HepG2 (cell line): ENCODE results near the gene RANBP3. TPM values are rescaled to one million over a fixed set of nuclear protein-coding genes. Genes with fewer than 3 reads are reported as not detected.

Experiments
- ATAC-seq: fragments of 200-7000 bp; cut with Tn5 transposase; 3 replicates; pipeline ENCODE4 v1.9.1; 2020; ENCODE audit warnings: mild to moderate bottlenecking, moderate library complexity
- BruUV-seq: library from RNA; stranded (reverse); fragments of 400-500 nt; replicated peaks from 2 replicates; lab custom pipeline; 2021; lab: Mats Ljungman, UMichigan
- CTCF ChIA-PET: fragments of 300-600 bp; formaldehyde crosslinking; extraction: SDS; loops from one replicate; lab custom pipeline; 2021; ENCODE audit warnings: low total read pairs, inconsistent platforms, low intra/inter-chr PET ratio; lab: Yijun Ruan, JAX
- POLR2A ChIA-PET: fragments of 350-600 bp; sonication (Branson Sonifier 250); formaldehyde crosslinking; loops from one replicate; lab custom pipeline; 2020; ENCODE audit warnings: antibody characterized with exemption, inconsistent platforms; lab: Yijun Ruan, JAX
- DNase-seq: peaks from one replicate; pipeline ENCODE4 v3.0.0-alpha.2; 2015; ENCODE audit warnings: low spot score
- FAIRE-seq: peaks from 3 replicates; lab custom pipeline; 2011; peaks lifted over from hg19 to GRCh38; lab: Jason Lieb, UNC
- H2AFZ ChIP-seq: one replicate; pipeline ENCODE4 v1.6.1; 2011; ENCODE audit warnings: low read length, inconsistent platforms
- H3K27ac ChIP-seq: fragments of 300-600 bp; 3 replicates; pipeline ENCODE4 v1.8.0; 2011; ENCODE audit warnings: mixed run types, mild to moderate bottlenecking, mixed read lengths, low read length, inconsistent platforms; ENCODE audit not compliant: insufficient read depth; ENCODE audit errors: extremely low read length
- H3K27me3 ChIP-seq, 2 experiments: fragments of 200-600 bp in 1 of 2; 2 replicates in 1 of 2; 3 replicates in 1 of 2; pipeline versions ENCODE4 v1.6.0 to v1.8.0; 2011; ENCODE audit warnings: low read length in 2 of 2, mild to moderate bottlenecking in 2 of 2, moderate library complexity in 2 of 2, inconsistent platforms in 1 of 2; ENCODE audit not compliant: insufficient read depth in 2 of 2, control insufficient read depth in 1 of 2
- H3K36me3 ChIP-seq, 2 experiments: fragments of 200-600 bp in 1 of 2; replicated peaks in 1 of 2; 2 replicates in 1 of 2; 3 replicates in 1 of 2; pipeline versions ENCODE4 v1.5.1 to v1.8.0; 2011; ENCODE audit warnings: low read length in 2 of 2, inconsistent platforms in 1 of 2; ENCODE audit not compliant: insufficient read depth in 2 of 2, control insufficient read depth in 1 of 2
- H3K4me1 ChIP-seq: 2 replicates; pipeline ENCODE4 v1.5.1; 2012; ENCODE audit warnings: low read length, inconsistent platforms; ENCODE audit not compliant: insufficient read depth
- H3K4me2 ChIP-seq: 2 replicates; pipeline ENCODE4 v1.6.0; 2011; ENCODE audit warnings: low read depth, low read length, inconsistent platforms
- H3K4me3 ChIP-seq, 3 experiments: fragments of 200-600 bp in 1 of 3; sonication (generic), shearing (Covaris generic) in 1 of 3; replicated peaks in 1 of 3; 2 replicates each; pipeline ENCODE4 v1.5.1; 2011 to 2016; ENCODE audit warnings: low read length in 3 of 3, inconsistent platforms in 2 of 3, low read depth in 2 of 3, mild to moderate bottlenecking in 2 of 3, control low read depth in 1 of 3, mixed read lengths in 1 of 3; ENCODE audit not compliant: insufficient read depth in 1 of 3
- H3K79me2 ChIP-seq: one replicate; pipeline ENCODE4 v1.6.1; 2011; ENCODE audit warnings: low read length, inconsistent platforms; ENCODE audit not compliant: insufficient read depth
- H3K9ac ChIP-seq: 2 replicates; pipeline ENCODE4 v1.6.0; 2011; ENCODE audit warnings: mild to moderate bottlenecking, low read depth, low read length, inconsistent platforms; ENCODE audit not compliant: insufficient read depth
- H3K9me3 ChIP-seq: 2 replicates; pipeline ENCODE4 v1.5.1; 2012; ENCODE audit warnings: mild to moderate bottlenecking, low read length
- H4K20me1 ChIP-seq: 2 replicates; pipeline ENCODE4 v1.6.0; 2011; ENCODE audit warnings: inconsistent platforms, mild to moderate bottlenecking, low read length, moderate library complexity; ENCODE audit not compliant: insufficient read depth
- WGBS: methylation state at CpG from one replicate; pipeline ENCODE4 v1.1.6; 2017; ENCODE audit warnings: low lambda C conversion rate; 5-methylcytosine and 5-hydroxymethylcytosine counted together
- in situ Hi-C: cut with HindIII; loops from 2 replicates; pipeline ENCODE4 v1.10.0; 2017; ENCODE audit warnings: low pct_unique_long_range_greater_than_20kb; ENCODE audit not compliant: extremely low pct_ligation_motif_present
- intact Hi-C: fragments of 100-400 bp; cut with micrococcal nuclease; formaldehyde crosslinking; loops from one replicate; pipeline ENCODE4 v1.10.0; 2022; ENCODE audit not compliant: unreplicated experiment
- polyA plus RNA-seq, 8 experiments: library from polyadenylated mRNA; depleted of rRNA in 3 of 8; stranded (reverse) in 7 of 8; unstranded in 1 of 8; fragments of >200 nt; fragmentation: Illumina TruSeq in 4 of 8; extraction: Trizol in 4 of 8; gene quantifications; 2 replicates each; pipeline versions ENCODE4 v1.2.1 to v1.2.3, GENCODE V29; 2011 to 2016; ENCODE audit warnings: low read depth in 4 of 8, missing spikeins in 1 of 8, mixed read lengths in 1 of 8; ENCODE audit not compliant: insufficient read depth in 1 of 8
- total RNA-seq, 5 experiments: library from RNA; depleted of rRNA; stranded (reverse); fragments of >200 nt; fragmentation: Illumina TruSeq; extraction: Trizol; gene quantifications; 2 replicates each; pipeline ENCODE4 v1.2.3, GENCODE V29; 2016; ENCODE audit warnings: low read depth in 1 of 5
- TF ChIP-seq, protein P1 (sequence below): sonication (generic); formaldehyde crosslinking; IDR thresholded peaks from 2 replicates; pipeline ENCODE4 v1.5.1; 2020; ENCODE audit warnings: mild to moderate bottlenecking, missing genetic modification reagents, moderate library complexity
- TF ChIP-seq, protein P2 (sequence below): sonication (generic); formaldehyde crosslinking; IDR thresholded peaks from 2 replicates; pipeline ENCODE4 v1.4.0; 2020; ENCODE audit warnings: missing genetic modification reagents

RANBP3 gene
- total and polyA plus RNA-seq, 2 of the 13 experiments (the other 11 are each of a cell fraction or from before 2014, with no cell fraction given), result 39.5 to 149 TPM

DNA sequence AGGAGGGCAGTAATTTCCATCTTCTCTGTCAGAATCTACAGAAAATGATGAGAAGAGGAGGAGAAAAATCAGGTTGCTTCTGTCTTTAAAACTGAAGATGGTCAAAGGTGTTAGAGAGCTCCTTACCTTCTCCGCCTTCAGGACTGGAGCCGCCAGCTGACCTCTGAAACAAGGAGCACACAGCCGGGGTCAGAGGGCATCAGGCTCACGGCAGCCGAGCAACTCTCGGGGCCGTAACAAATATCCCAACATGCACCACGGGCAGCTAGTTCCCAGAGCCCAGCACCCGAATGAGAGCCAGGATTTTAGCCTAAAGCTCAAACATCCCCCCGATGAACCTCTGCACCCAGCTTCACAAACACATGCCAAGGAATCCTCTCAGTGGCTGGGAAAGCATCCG lies 36.3 kb downstream of the RANBP3 start:
- FAIRE-seq (no peak), ATAC-seq (no peak), DNase-seq (no peak)
- in situ Hi-C loops (no loop called here), intact Hi-C loops (no loop called here)
- H3K36me3 ChIP-seq, result peaks cover 30 to 69% of the 10 kb centered on the region in 2 experiments
- ChIA-PET POLR2A (interaction anchor here (0.7 to 0.8 kb wide), 2 partner anchors 20 to 38 kb away, joined by 3 to 6 read pairs; partner anchors contain the start of gene NDUFA11), CTCF (no interaction called here)
- TF ChIP-seq, protein P1, sequence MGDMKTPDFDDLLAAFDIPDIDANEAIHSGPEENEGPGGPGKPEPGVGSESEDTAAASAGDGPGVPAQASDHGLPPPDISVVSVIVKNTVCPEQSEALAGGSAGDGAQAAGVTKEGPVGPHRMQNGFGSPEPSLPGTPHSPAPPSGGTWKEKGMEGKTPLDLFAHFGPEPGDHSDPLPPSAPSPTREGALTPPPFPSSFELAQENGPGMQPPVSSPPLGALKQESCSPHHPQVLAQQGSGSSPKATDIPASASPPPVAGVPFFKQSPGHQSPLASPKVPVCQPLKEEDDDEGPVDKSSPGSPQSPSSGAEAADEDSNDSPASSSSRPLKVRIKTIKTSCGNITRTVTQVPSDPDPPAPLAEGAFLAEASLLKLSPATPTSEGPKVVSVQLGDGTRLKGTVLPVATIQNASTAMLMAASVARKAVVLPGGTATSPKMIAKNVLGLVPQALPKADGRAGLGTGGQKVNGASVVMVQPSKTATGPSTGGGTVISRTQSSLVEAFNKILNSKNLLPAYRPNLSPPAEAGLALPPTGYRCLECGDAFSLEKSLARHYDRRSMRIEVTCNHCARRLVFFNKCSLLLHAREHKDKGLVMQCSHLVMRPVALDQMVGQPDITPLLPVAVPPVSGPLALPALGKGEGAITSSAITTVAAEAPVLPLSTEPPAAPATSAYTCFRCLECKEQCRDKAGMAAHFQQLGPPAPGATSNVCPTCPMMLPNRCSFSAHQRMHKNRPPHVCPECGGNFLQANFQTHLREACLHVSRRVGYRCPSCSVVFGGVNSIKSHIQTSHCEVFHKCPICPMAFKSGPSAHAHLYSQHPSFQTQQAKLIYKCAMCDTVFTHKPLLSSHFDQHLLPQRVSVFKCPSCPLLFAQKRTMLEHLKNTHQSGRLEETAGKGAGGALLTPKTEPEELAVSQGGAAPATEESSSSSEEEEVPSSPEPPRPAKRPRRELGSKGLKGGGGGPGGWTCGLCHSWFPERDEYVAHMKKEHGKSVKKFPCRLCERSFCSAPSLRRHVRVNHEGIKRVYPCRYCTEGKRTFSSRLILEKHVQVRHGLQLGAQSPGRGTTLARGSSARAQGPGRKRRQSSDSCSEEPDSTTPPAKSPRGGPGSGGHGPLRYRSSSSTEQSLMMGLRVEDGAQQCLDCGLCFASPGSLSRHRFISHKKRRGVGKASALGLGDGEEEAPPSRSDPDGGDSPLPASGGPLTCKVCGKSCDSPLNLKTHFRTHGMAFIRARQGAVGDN, result peak; percentile 24; the same call in 1 of the 2 replicates
- TF ChIP-seq, protein P2, sequence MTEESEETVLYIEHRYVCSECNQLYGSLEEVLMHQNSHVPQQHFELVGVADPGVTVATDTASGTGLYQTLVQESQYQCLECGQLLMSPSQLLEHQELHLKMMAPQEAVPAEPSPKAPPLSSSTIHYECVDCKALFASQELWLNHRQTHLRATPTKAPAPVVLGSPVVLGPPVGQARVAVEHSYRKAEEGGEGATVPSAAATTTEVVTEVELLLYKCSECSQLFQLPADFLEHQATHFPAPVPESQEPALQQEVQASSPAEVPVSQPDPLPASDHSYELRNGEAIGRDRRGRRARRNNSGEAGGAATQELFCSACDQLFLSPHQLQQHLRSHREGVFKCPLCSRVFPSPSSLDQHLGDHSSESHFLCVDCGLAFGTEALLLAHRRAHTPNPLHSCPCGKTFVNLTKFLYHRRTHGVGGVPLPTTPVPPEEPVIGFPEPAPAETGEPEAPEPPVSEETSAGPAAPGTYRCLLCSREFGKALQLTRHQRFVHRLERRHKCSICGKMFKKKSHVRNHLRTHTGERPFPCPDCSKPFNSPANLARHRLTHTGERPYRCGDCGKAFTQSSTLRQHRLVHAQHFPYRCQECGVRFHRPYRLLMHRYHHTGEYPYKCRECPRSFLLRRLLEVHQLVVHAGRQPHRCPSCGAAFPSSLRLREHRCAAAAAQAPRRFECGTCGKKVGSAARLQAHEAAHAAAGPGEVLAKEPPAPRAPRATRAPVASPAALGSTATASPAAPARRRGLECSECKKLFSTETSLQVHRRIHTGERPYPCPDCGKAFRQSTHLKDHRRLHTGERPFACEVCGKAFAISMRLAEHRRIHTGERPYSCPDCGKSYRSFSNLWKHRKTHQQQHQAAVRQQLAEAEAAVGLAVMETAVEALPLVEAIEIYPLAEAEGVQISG, result no peak
- H3K9me3 ChIP-seq, result no peaks in the 10 kb centered on the region
- H3K79me2 ChIP-seq, result peaks cover 77% of the 10 kb centered on the region
- peaks cover 11% of the 10 kb centered on the region for H3K4me1 ChIP-seq
- H3K27me3 ChIP-seq, result no peaks in the 10 kb centered on the region
- H3K27ac ChIP-seq, result no peak overlapping the region
- no TSS peak for BruUV-seq
- peaks cover 53% of the 10 kb centered on the region; the same call in 1 of the 2 replicates for H4K20me1 ChIP-seq
- no peak overlapping the region for H3K4me3 ChIP-seq
- no peak overlapping the region for H2AFZ ChIP-seq
- H3K9ac ChIP-seq, result no peak overlapping the region
- 96% methylated on average over 4 of the region's 11 CpGs for WGBS
- H3K4me2 ChIP-seq, result no peak overlapping the region
